NCI-H1436 (cell line): ENCODE measurements around the gene ZNF786.
A peak's percentile ranks its signal among the peaks of the same experiment; 100 is the strongest.
"Not testable (repeated sequence)": the region's sequence is repeated elsewhere in the genome, so short reads cannot be mapped to it uniquely, and the experiment has no call there.

ENCODE experiments used
- DNase-seq: peaks from one replicate; lab custom pipeline; 2025; lab: John Stamatoyannopoulos, UW

Gene ZNF786

GRCh38 chr7:149081914-149082313, 8.6 kb downstream of the ZNF786 start:
- no peak for DNase-seq

GRCh38 chr7:149077594-149077993, 12.9 kb downstream of the ZNF786 start:
- no peak for DNase-seq

- no peak for DNase-seq
These were observed 15.2 kb downstream of the ZNF786 start for GRCh38 chr7:149075286-149075685.

- no peak for DNase-seq
These were observed 16.2 kb downstream of the ZNF786 start for GRCh38 chr7:149074116-149074885.

- DNase-seq = no peak
These were observed 18.1 kb downstream of the ZNF786 start for GRCh38 chr7:149072438-149072775.

GRCh38 chr7:149071641-149072437, 18.7 kb downstream of the ZNF786 start:
- no peak for DNase-seq

GRCh38 chr7:149071182-149071635, 19.3 kb downstream of the ZNF786 start:
- no peak for DNase-seq

GRCh38 chr7:149070372-149071125, 20.0 kb downstream of the ZNF786 start:
- no peak for DNase-seq

GRCh38 chr7:149067869-149068268, 22.6 kb downstream of the ZNF786 start:
- DNase-seq = peak; percentile 6

GRCh38 chr7:149063476-149063875, 27.0 kb downstream of the ZNF786 start:
- DNase-seq = no peak

GRCh38 chr7:149062217-149062899, 28.2 kb downstream of the ZNF786 start:
- DNase-seq = not testable (repeated sequence)

- DNase-seq = no peak
These were observed 30.4 kb downstream of the ZNF786 start for GRCh38 chr7:149060156-149060555.

GRCh38 chr7:149053885-149054284, 36.6 kb downstream of the ZNF786 start:
- DNase-seq = no peak

GRCh38 chr7:149053384-149053783, 37.1 kb downstream of the ZNF786 start:
- DNase-seq = no peak

GRCh38 chr7:149050941-149051340, 39.6 kb downstream of the ZNF786 start:
- DNase-seq = no peak

- DNase-seq = no peak
These were observed 41.7 kb downstream of the ZNF786 start for GRCh38 chr7:149048805-149049204.

- DNase-seq = no peak
These were observed 44.1 kb downstream of the ZNF786 start for GRCh38 chr7:149046416-149046815.

GRCh38 chr7:149043936-149044335, 46.6 kb downstream of the ZNF786 start:
- DNase-seq = no peak

GRCh38 chr7:149041350-149041749, 49.2 kb downstream of the ZNF786 start:
- DNase-seq = no peak

- not testable (repeated sequence) for DNase-seq
These were observed 51.9 kb downstream of the ZNF786 start for GRCh38 chr7:149038641-149039040.

- DNase-seq = no peak
These were observed 53.8 kb downstream of the ZNF786 start for GRCh38 chr7:149036676-149037075.

- no peak for DNase-seq
These were observed 59.1 kb downstream of the ZNF786 start for GRCh38 chr7:149031353-149031910.
